ENCODE results near the gene PCDHGA12.
A peak's percentile ranks its signal among the peaks of the same experiment; 100 is the strongest.
"Not testable (repeated sequence)": the region's sequence is repeated elsewhere in the genome, so short reads cannot be mapped to it uniquely, and the experiment has no call there.

Gene PCDHGA12

DNA sequence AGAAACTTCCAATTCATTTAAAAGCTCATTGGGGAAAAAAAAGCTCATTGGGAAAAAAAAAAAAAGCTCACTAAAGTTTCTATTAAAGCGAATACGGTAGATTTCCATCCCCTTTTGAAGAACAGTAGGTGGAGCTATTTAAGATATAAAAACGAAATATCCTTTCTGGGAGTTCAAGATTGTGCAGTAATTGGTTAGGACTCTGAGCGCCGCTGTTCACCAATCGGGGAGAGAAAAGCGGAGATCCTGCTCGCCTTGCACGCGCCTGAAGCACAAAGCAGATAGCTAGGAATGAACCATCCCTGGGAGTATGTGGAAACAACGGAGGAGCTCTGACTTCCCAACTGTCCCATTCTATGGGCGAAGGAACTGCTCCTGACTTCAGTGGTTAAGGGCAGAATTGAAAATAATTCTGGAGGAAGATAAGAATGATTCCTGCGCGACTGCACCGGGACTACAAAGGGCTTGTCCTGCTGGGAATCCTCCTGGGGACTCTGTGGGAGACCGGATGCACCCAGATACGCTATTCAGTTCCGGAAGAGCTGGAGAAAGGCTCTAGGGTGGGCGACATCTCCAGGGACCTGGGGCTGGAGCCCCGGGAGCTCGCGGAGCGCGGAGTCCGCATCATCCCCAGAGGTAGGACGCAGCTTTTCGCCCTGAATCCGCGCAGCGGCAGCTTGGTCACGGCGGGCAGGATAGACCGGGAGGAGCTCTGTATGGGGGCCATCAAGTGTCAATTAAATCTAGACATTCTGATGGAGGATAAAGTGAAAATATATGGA is at the start of gene PCDHGA12:
PCDHGA12 (plus strand) TSS at position 176 of the 782 bp plus-strand sequence; CDS start at position 429, 253 bp downstream.
- DNase-seq (ENCODE audit: low read depth), result peak; percentile 68

- no peak for DNase-seq (ENCODE audit: low read depth)
These were observed 47.6 kb upstream of the PCDHGA12 start, which contains the start of gene PCDHGA7 for GRCh38 chr5:141382469-141383294. PCDHGA7 (plus strand) TSS chr5:141382742; CDS start chr5:141382900, 158 bp downstream.

GRCh38 chr5:141383345-141383744 is 47.0 kb upstream of the PCDHGA12 start:
- no peak for DNase-seq (ENCODE audit: low read depth)

- DNase-seq (ENCODE audit: low read depth), result no peak
These were observed 45.6 kb upstream of the PCDHGA12 start for GRCh38 chr5:141384471-141385267.

DNA sequence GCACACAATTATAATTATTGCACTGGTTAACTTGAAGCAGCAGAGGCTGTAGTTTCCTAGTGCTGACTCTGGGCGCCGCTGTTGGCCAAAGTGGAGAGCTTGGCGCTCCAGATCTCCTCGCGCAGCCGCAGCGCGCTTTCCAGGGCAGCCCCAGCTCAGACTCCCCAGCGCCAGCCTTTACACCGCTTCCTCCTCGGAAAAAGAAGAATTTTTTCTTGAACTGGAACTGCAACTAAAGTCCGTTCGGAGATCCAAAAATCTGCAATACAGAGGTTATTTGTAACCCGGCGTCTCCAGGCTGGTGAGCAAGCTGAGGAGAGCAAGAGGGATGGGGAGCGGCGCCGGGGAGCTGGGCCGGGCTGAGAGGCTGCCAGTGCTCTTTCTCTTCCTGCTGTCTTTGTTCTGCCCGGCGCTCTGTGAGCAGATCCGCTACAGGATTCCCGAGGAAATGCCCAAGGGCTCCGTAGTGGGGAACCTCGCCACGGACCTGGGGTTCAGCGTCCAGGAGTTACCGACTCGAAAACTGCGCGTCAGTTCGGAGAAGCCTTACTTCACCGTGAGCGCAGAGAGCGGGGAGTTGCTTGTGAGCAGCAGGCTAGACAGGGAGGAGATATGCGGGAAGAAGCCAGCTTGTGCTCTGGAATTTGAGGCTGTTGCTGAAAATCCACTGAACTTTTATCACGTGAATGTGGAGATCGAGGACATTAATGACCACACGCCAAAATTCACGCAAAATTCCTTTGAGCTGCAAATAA is 42.6 kb upstream of the PCDHGA12 start, which contains the start of gene PCDHGB4:
PCDHGB4 (plus strand) TSS at position 142 of the 755 bp plus-strand sequence; CDS start at position 329, 187 bp downstream.
- not testable (repeated sequence) for DNase-seq (ENCODE audit: low read depth)

DNA sequence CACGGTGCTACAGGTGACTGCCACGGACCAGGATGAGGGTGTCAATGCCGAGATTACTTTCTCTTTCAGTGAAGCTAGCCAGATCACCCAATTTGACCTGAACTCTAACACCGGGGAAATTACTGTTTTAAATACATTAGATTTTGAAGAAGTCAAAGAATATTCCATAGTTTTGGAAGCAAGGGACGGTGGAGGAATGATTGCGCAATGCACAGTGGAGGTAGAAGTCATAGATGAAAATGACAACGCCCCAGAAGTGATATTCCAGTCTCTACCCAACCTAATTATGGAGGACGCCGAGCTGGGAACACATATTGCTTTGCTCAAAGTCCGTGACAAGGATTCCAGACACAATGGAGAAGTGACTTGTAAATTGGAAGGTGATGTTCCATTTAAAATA is 41.6 kb upstream of the PCDHGA12 start:
- DNase-seq (ENCODE audit: low read depth), result no peak

DNA sequence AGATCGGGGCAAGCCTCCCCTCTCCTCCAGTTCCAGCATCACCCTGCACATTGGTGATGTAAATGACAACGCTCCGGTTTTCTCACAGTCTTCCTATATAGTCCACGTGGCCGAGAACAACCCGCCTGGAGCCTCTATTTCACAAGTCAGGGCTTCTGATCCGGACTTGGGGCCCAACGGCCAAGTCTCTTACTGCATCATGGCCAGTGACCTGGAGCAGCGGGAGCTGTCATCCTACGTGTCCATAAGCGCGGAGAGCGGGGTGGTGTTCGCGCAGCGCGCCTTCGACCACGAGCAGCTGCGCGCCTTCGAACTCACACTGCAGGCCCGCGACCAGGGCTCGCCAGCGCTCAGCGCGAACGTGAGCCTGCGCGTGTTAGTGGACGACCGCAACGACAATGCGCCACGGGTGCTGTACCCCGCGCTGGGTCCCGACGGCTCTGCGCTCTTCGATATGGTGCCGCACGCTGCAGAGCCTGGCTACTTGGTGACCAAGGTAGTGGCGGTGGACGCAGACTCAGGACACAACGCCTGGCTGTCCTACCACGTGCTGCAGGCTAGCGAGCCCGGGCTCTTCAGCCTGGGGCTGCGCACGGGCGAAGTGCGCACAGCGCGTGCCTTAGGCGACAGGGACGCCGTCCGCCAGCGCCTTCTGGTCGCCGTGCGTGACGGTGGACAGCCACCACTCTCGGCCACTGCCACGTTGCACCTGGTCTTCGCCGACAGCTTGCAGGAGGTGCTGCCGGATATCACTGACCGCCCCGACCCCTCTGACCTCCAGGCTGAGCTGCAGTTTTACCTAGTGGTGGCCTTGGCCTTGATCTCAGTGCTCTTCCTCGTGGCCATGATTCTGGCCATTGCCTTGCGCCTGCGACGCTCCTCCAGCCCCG is 40.9 kb upstream of the PCDHGA12 start:
- DNase-seq (ENCODE audit: low read depth), result no peak

DNA sequence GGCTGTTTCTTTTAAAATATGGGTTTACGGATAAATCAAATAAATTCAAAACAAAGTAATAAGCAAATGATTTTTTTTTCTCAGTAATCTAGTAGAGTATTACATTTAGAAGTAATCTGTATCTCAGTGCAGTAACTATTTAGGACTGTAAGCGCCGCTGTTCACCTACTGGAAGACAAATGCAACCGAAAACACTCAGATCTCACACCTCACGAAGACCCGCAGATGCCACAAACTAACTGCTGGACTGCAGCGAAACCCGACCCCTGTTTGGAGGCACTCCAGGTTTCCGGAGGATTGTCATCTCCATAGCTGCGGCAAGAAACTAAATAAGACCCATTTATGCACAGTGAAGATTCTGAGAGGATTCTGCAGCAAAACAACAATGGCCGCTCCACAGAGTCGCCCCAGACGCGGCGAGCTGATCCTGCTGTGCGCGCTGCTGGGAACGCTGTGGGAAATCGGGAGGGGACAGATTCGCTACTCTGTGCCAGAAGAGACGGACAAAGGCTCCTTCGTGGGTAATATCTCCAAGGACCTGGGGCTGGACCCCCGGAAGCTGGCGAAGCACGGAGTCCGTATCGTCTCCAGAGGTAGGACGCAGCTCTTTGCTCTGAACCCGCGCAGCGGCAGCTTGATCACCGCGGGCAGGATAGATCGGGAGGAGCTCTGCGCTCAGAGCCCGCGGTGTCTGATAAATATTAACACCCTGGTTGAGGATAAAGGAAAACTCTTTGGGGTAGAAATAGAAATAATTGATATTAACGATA is 37.7 kb upstream of the PCDHGA12 start, which contains the start of gene PCDHGA8:
PCDHGA8 (plus strand) TSS at position 205 of the 770 bp plus-strand sequence; CDS start at position 386, 181 bp downstream.
- no peak for DNase-seq (ENCODE audit: low read depth)

- no peak for DNase-seq (ENCODE audit: low read depth)
These were observed 37.0 kb upstream of the PCDHGA12 start for GRCh38 chr5:141393267-141393666.

DNA sequence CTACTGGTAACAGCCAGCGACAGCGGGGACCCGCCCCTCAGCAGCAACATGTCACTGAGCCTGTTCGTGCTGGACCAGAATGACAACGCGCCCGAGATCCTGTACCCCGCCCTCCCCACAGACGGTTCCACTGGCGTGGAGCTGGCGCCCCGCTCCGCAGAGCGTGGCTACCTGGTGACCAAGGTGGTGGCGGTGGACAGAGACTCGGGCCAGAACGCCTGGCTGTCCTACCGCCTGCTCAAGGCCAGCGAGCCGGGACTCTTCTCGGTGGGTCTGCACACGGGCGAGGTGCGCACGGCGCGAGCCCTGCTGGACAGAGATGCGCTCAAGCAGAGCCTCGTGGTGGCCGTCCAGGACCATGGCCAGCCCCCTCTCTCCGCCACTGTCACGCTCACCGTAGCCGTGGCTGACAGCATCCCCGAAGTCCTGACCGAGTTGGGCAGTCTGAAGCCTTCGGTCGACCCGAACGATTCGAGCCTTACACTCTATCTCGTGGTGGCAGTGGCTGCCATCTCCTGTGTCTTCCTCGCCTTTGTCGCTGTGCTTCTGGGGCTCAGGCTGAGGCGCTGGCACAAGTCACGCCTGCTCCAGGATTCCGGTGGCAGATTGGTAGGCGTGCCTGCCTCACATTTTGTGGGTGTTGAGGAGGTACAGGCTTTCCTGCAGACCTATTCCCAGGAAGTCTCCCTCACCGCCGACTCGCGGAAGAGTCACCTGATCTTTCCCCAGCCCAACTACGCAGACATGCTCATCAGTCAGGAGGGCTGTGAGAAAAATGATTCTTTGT is 35.7 kb upstream of the PCDHGA12 start:
- not testable (repeated sequence) for DNase-seq (ENCODE audit: low read depth)

DNA sequence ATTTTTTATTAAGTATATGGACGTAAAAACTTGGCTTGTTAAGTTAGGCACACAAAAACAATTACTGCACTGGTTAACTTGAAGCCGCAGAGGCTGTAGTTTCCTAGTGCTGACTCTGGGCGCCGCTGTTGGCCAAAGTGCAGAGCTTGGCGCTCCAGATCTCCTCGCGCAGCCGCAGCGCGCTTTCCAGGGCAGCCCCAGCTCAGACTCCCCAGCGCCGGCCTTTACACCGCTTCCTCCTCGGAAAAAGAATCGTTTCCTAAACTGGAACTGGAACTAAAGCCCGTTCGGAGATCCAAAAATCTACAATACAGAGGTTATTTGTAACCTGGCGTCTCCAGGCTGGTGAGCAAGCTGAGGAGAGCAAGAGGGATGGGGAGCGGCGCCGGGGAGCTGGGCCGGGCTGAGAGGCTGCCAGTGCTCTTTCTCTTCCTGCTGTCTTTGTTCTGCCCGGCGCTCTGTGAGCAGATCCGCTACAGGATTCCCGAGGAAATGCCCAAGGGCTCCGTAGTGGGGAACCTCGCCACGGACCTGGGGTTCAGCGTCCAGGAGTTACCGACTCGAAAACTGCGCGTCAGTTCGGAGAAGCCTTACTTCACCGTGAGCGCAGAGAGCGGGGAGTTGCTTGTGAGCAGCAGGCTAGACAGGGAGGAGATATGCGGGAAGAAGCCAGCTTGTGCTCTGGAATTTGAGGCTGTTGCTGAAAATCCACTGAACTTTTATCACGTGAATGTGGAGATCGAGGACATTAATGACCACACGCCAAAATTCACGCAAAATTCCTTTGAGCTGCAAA is 32.4 kb upstream of the PCDHGA12 start, which contains the start of gene PCDHGB5:
PCDHGB5 (plus strand) TSS at position 192 of the 796 bp plus-strand sequence; CDS start at position 373, 181 bp downstream.
- DNase-seq (ENCODE audit: low read depth), result not testable (repeated sequence)

DNA sequence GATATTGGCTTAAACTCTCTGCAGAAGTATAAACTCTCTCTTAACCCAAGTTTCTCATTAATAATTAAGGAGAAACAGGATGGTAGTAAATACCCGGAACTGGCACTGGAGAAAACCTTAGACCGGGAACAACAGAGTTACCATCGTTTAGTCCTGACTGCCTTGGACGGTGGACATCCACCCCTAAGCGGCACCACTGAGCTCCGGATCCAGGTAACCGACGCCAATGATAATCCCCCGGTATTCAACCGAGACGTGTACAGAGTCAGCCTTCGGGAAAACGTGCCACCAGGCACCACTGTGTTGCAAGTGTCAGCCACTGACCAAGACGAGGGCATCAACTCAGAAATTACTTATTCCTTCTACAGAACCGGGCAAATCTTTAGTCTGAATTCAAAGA is 31.7 kb upstream of the PCDHGA12 start:
- DNase-seq (ENCODE audit: low read depth), result no peak

DNA sequence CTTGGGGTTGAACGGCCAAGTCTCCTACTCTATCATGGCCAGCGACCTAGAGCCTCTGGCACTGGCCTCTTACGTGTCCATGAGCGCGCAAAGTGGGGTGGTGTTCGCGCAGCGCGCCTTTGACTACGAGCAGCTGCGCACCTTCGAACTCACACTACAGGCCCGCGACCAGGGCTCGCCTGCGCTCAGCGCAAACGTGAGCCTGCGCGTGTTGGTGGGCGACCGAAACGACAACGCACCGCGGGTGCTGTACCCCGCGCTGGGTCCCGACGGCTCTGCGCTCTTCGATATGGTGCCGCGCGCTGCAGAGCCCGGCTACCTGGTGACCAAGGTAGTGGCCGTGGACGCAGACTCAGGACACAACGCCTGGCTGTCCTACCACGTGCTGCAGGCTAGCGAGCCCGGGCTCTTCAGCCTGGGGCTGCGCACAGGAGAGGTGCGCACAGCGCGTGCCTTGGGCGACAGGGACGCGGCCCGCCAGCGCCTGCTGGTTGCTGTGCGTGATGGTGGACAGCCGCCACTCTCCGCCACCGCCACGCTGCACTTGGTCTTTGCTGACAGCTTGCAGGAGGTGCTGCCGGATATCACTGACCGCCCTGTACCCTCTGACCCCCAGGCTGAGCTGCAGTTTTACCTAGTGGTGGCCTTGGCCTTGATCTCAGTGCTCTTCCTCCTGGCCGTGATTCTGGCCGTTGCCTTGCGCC is 30.6 kb upstream of the PCDHGA12 start:
- DNase-seq (ENCODE audit: low read depth), result no peak

GRCh38 chr5:141402553-141403243 is 27.6 kb upstream of the PCDHGA12 start, which contains the start of gene PCDHGA9:
PCDHGA9 (plus strand) TSS chr5:141402778; CDS start chr5:141402953, 175 bp downstream.
- DNase-seq (ENCODE audit: low read depth), result no peak

DNA sequence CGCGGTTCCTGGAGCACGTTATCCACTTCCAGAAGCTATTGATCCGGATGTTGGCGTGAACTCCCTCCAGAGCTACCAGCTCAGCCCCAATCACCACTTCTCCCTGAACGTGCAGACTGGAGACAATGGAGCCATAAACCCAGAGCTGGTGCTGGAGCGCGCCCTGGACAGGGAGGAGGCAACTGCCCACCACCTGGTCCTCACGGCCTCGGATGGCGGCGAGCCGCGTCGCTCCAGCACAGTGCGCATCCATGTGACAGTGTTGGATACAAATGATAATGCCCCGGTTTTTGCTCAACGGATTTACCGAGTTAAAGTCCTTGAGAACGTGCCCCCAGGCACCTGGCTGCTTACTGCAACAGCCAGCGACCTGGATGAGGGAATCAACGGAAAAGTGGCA is 26.9 kb upstream of the PCDHGA12 start:
- DNase-seq (ENCODE audit: low read depth), result no peak
